Kidney tubule cell (primary cell): Measurements from ENCODE around the gene CWF19L2.
"Not testable (repeated sequence)": the region's sequence is repeated elsewhere in the genome, so short reads cannot be mapped to it uniquely, and the experiment has no call there.

ENCODE experiments used
- DNase-seq: peaks from one replicate; pipeline ENCODE4 v3.0.0-alpha.2; 2018; ENCODE audit warnings: low spot score

Gene CWF19L2

DNA sequence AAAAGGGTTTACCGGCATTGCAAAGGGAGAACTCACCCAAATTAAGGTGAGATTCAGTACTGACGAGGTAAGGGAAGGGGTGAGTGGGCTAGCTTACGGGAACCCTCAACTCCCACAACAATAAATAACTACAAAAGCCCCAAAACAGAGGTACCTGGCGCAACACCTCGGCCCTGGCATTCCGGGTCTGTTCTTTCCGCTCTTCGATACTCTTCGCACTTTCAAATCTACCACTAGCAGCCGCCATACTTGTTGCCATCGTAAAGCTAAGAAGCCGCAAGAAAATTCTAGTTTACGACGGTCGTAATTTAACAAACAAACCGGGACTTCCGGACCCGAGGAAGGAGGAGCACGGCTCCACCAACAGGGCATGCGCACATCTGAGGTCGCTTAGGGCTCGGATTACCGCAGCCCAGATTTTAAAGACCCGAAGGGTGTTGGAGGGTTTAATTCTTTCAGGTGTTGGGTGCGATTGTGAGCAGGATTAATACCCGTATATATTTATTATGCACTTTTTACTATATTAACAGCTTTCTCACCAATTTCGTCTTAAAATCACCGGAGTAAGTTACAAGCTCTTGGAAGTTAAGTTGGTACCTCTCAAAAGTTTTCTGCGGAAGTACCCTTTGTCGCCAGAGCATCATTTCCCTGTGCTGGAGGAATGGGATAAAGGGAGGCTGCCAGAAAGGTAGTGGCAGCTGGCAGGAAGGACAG lies at the start of gene CWF19L2:
Gene CWF19L2, minus strand, starts transcription at position 268 of the 714 bp plus-strand sequence. Its CDS starts 9 bp downstream, at position 259.
- peak; percentile 97 for DNase-seq

GRCh38 chr11:107505647-107506225 lies 48.1 kb upstream of the CWF19L2 start:
- DNase-seq = no peak

DNA sequence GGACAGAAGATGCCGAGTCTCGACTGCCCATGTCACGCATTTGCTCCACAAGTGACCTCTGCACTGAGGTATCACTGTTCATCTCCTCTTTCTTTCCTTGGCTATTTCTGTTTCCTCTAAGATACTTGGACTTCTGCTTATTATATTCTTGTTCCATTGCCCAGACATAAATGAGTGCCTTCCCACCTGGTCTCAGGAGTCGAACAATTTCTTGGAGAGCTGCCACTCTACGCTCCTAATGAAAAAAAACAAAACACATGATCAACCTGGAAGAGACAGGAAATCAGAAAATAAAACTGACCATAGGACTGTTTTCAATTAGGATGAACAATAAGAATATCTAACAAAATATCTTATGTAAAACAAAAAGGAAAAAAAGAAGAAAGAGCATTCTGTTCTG lies 47.4 kb upstream of the CWF19L2 start:
- no peak for DNase-seq

DNA sequence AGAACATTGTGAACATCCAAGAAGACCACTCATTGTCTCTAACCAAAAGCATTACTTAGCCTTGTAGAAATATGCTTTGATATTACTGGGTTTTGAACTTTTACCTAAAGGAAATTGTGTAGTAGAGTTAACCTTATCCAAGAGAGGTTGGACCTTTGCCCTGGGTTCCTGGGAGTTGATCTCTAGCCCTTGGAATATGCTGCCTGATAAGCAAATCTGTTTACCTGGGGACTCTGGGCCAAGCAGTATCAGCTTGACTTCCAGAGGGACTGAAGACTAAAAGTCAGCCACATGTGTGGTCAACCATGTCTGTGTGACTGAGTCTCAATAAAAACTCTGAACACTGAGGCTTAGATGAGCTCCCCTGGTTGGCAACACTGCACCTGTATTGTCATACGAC lies 44.1 kb upstream of the CWF19L2 start:
- no peak for DNase-seq

DNA sequence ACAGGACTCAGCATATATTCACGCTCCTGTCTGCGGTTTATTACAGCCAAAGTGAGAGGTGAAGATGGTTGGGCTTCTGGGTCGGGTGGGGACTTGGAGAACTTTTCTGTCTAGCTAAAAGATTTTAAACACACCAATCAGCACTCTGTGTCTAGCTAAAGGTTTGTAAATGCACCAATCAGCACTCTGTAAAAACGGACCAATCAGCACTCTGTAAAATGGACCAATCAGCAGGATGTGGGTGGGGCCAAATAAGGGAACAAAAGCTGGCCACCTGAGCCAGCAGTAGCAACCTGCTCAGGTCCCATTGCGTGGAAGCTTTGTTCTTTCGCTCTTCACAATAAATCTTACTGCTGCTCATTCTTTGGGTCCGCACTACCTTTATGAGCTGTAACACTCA lies 39.7 kb upstream of the CWF19L2 start:
- not testable (repeated sequence) for DNase-seq

DNA sequence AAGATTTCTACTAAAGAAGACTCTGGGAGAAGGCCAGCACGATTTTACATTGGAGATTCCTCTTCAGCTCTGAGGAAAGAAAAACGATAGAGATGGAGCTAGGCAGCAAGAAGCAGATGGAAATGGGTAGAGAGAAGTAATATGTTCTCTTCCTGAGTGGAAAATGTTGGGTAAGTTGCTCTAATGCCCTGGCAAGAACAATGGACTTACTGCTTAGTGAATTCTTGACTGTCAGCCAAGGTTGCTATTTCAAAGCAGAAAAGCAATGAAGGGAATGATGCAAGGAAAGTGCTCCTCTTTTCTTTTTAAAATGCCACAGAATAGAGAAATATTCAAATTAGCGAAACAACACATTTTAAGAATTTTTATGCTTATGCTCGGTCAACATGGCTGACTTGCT lies 38.4 kb upstream of the CWF19L2 start:
- peak; percentile 25 for DNase-seq

GRCh38 chr11:107494055-107494454 lies 36.4 kb upstream of the CWF19L2 start:
- DNase-seq = peak; percentile 37

DNA sequence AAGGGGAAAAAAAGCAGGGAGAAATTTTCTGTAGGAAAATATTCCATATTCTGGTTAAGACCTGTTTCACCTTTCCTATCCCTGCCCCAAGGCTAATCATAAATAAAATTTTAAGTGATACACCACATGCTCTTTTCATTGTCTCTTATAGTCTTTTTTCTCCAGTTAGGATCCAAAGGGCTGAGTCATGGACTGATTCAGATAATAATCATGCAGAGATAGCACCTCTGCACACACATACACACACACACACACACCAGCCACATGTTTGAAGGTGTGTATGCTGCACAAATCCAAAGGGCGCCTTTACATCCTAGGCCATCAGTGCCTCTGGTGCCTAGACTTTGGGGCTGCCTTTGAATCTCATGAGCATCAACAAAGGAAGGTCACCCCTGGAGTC lies 35.5 kb upstream of the CWF19L2 start:
- DNase-seq = peak; percentile 82

DNA sequence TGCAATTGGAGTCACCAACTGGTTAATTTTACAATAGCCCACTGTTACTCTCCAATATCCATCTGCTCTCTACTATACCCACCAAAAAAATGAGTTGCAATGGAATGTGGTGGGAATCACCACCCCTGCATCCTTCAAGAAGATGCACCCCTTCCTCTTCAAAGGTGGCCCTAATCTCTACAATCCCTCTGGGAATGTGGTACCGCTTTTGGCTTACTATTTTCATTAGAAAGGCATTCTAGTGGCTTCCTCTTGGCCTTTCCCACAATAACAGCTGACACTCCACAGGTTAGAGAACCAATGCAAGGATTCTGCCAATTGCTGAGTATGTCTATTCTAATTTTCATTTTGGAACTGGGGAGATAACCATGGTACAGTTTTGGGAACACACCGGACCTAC lies 33.2 kb upstream of the CWF19L2 start:
- no peak for DNase-seq

DNA sequence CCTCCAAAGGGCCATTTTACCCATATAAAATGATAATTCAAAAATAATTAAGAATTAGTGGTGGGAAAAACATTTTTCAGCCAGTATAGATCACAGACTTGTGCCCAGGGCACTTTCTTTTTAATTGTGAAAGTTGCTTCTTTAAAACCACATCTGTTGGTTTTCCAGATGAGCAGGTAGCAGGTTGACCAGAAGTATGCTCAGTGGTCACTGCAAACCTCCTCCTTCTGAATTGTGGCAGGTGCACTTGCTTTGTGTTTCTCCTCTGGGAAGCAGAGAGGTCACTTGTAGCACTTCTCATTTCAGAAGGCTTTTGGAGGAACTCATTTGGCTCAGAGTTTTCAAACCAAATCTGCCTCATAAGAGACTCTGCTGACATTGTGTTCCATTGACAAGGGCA lies 24.6 kb upstream of the CWF19L2 start:
- DNase-seq = no peak

DNA sequence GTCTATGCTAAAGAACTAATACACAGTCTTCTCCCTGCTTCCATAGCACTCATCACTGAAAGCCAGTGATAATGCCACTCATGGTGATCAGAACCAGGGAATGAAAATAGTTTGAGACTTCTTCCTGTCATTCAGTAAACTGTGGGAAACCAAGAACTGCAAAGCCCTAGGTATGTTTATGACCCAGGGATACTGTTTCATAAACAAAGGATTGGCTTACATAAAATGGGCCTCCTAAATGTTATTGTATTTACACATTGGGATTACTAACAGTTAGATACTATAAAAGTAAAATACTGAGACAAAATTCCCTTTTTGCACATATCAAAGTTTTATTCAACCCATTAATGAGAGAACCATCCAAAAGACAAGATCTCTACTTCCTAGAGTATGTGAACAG lies 21.3 kb upstream of the CWF19L2 start:
- DNase-seq = no peak

GRCh38 chr11:107477820-107478219 lies 20.2 kb upstream of the CWF19L2 start:
- no peak for DNase-seq

- no peak for DNase-seq
These were observed 16.2 kb upstream of the CWF19L2 start for GRCh38 chr11:107473792-107474191.

DNA sequence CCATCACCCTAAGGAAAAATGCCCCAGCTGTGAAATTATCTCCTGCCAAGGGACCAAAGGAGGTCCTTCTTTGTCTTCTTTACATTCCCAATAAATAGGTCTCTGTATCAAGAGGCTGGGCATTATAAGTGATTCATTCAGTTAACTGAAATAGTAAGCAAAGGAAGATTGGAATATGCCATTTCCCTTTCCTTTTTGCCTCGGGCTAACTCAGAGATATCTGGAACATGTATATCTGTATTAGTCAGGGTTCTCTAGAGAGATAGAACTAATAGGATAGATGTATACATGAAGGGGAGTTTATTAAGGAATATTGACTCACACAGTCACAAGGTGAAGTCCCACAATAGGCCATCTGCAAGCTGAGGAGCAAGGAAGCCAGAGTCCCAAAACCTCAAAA lies 15.3 kb upstream of the CWF19L2 start:
- DNase-seq = no peak

- DNase-seq = peak; percentile 7
These were observed 11.0 kb upstream of the CWF19L2 start for GRCh38 chr11:107468596-107468995.

DNA sequence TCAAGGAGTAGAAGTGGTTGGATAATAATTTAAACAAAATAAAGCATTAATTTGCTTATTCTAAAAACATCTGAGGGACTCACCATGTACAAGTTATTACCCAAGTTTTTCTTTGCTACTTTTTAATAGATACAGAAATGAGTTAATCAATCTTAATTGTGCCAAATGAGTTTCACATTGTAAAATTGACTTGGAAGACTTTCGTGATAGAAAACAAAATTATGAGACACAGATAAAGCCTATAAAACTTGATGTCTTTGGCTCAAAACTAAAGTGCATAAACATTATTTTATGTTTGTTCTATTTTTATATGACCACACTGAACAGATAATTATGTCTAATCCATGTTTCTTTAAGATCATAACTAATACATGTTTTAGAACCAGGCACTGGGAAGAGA lies 10.1 kb upstream of the CWF19L2 start:
- no peak for DNase-seq

DNA sequence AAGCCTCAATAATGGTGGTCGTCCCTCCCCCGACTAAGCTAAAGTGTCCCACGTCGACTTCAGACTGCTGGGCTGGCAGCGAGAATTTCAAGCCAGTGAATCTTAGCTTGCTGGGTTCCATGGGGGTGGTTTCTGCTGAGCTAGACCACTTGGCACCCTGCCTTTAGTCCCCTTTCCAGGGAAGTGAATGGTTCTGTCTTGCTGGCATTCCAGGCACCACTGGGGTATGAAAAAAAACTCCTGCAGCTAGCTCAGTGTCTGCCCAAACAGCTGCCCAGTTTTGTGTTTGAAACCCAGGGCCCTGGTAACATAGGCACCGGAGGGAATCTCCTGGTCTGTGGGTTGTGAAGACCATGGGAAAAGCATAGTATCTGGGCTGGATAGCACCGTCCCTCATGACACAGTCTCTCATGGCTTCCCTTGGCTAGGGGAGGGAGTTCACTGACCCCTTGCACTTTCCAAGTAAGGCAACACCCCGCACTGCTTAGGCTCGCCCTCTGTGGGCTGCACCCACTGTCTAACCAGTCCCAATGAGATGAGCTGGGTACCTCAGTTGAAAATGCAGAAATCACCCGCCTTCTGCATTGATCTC lies 8.7 kb upstream of the CWF19L2 start:
- not testable (repeated sequence) for DNase-seq

GRCh38 chr11:107457205-107457557 lies 444 bp downstream of the CWF19L2 start:
- DNase-seq = peak; percentile 34

DNA sequence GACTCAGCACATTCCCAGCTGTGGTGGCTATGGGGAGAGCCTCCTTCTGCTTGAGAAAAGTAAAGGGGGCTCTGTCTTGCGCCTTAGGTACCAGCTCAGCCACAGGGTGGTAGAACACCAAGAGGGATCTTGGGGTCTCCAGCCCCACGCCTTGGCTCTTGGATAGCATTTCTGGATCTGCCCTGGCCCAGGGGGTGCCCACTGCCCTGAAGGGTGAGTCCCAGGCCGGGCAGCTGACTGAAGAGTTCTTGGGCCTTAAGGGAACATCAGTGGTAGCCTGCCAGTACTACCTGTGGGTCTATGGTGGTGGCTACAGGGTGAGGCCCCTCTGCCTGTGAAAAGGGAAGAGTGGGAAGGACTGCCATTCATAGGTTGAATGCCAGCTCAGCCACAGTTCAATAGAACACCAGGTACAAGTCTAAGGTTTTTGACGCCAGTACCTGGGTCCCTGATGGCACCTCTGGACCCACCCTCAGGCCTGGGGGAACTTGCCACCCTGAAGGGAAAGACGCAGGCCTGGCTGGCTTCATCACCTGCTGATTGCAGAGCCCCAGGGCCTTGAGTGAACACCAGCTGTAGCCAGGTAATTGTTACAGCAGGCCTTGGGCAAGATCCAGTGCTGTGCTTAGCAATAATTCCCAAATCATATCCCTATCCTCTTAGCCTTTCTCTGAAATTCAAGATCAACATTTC lies 3.9 kb downstream of the CWF19L2 start:
- no peak for DNase-seq

DNA sequence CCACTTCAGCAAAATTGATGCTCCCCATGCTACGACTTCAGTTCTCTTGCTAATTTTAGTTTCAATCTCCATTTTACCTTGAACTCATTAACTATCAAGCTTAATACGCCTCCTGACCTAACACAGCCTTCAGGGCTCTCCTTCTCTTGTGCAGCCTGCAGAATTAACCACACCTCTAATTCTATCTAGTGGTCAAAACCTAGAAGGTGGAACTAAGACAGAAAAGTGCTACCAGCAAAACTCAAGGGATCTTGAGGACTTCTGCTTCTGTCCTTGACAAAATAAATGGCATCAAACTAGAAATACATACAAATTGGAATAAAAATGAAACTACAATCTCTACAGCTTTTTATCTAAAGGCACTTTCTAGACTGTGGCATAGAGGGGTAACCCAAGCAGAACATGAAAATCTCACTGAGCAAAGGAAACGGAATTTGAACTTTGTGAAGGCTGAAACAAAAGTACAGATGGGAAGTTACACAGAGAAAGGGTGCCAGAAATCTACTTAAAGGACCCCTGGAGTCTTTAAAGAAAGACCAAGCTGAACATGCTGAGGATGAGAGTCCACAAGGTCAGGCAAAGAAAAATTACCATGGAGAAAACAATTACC lies 10.7 kb downstream of the CWF19L2 start:
- no peak for DNase-seq

DNA sequence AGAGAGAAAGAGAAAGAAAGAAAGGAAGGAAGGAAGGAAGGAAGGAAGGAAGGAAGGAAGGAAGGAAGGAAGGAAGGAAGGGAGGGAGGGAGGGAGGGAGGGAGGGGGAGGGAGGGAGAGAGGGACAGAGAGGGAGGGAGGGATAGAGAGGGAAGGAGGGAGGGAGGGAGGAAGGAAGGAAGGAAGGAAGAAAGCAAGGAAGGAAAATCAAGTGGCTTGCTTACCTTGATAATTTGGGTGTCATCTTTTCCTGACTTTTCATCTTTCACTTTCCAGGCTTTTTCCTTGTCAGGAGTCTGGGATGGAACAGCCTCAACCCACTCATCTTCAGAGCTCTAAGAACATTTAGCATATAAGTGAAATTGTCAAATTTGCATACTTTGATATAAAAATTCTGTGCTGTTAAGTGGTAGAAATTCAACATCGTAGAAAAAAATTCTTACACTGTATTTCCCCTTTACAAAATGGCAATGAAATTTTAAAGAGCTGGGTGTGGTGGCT lies 14.9 kb downstream of the CWF19L2 start:
- no peak for DNase-seq

- no peak for DNase-seq
These were observed 17.9 kb downstream of the CWF19L2 start for GRCh38 chr11:107439586-107440167.
